Astrocyte of the cerebellum (primary cell): ENCODE results near the gene TMSB4X.

Experiments used
- DNase-seq: peaks from one replicate; pipeline ENCODE4 v3.0.0-alpha.2; 2011; ENCODE audit warnings: low read depth
- H3K4me3 ChIP-seq: 2 replicates; pipeline ENCODE4 v1.5.1; 2011; ENCODE audit warnings: mild to moderate bottlenecking, low read depth, low read length, moderate library complexity
- in situ Hi-C: cut with HindIII; loops from 2 replicates; pipeline ENCODE4 v1.10.0; 2017; ENCODE audit warnings: low sequenced_read_pairs
- TF ChIP-seq, protein P1 (sequence below): IDR thresholded peaks from 2 replicates; pipeline ENCODE4 v1.5.1; 2012; ENCODE audit warnings: low read length, low read depth, moderate library complexity, mild to moderate bottlenecking; ENCODE audit errors: missing control alignments

The TMSB4X gene

DNA sequence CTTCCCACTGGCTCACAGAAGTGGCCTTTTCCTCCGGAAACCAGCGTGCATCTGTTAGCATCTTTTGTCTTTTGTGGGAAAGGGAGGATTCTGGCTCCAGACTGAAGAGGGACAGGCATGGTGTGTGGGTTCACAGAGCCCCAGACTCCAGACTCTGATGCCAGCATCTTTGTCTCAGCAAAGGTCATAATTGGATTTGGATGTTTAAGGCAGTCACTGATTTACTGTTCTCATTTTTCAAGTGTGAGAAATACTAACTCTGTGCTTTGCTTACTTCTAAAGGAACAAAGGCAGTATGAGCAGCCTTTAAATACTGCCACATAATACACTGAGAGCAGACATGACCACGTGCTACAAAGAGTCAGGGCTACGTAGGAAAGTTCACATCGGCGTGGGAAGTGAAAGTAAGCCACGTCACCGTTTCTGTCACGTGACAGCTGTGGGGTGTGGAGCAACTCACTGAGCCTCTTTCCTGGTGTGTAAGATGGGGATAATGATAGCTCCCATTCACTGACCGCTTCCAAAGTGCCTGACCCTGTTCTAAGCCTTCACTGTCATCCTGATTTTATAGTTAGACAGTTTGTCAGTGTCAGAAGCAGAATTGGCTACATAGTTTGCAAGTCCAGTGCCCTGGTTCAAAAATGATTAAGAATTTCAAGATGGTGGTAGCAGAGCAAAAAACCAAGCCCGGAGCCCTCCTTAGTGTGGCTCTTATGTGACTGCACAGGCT, 24.8 kb upstream of the TMSB4X start:
- DNase-seq, result no peak
- H3K4me3 ChIP-seq, result no peak overlapping the region
- TF ChIP-seq, protein P1, sequence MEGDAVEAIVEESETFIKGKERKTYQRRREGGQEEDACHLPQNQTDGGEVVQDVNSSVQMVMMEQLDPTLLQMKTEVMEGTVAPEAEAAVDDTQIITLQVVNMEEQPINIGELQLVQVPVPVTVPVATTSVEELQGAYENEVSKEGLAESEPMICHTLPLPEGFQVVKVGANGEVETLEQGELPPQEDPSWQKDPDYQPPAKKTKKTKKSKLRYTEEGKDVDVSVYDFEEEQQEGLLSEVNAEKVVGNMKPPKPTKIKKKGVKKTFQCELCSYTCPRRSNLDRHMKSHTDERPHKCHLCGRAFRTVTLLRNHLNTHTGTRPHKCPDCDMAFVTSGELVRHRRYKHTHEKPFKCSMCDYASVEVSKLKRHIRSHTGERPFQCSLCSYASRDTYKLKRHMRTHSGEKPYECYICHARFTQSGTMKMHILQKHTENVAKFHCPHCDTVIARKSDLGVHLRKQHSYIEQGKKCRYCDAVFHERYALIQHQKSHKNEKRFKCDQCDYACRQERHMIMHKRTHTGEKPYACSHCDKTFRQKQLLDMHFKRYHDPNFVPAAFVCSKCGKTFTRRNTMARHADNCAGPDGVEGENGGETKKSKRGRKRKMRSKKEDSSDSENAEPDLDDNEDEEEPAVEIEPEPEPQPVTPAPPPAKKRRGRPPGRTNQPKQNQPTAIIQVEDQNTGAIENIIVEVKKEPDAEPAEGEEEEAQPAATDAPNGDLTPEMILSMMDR, result no peak
- in situ Hi-C loops, result no loop called here

- no peak for DNase-seq
- in situ Hi-C loops, result no loop called here
- TF ChIP-seq, protein P1, result peak; percentile 13
- H3K4me3 ChIP-seq, result no peak overlapping the region
Measured at GRCh38 chrX:12950851-12951594, 23.9 kb upstream of the TMSB4X start.

- DNase-seq, result no peak
- in situ Hi-C loops, result no loop called here
- TF ChIP-seq, protein P1, result no peak
- H3K4me3 ChIP-seq, result no peak overlapping the region
Measured at GRCh38 chrX:12951595-12951975, 23.3 kb upstream of the TMSB4X start.

GRCh38 chrX:12953420-12953819, 21.5 kb upstream of the TMSB4X start:
- H3K4me3 ChIP-seq, result no peak overlapping the region
- in situ Hi-C loops, result no loop called here
- no peak for DNase-seq
- TF ChIP-seq, protein P1, result no peak

- in situ Hi-C loops, result no loop called here
- no peak overlapping the region for H3K4me3 ChIP-seq
- DNase-seq, result no peak
- TF ChIP-seq, protein P1, result no peak
Measured at GRCh38 chrX:12954376-12954775, 20.5 kb upstream of the TMSB4X start.

DNA sequence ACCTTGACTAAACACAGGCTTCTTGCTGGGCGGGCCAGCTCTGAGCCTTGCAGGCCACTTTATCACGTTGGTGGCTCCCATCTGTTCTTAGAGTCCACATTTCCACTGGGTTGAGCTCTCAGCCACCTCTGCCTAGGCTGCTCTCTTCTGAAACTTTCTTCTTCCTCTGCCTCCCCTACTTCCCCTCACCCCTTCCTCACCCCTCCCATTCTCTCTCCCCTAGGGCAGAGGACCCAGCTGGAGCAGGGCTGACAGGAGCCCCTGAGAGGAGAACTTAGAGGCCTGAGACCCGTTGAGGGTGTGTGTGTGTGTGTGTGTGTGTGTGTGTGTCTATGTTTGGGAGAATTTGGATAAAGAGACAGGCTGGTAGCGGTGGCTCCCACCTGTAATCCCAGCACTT, 19.9 kb upstream of the TMSB4X start:
- H3K4me3 ChIP-seq, result no peak overlapping the region
- no peak for DNase-seq
- TF ChIP-seq, protein P1, result no peak
- in situ Hi-C loops, result no loop called here
